ENCODE data around the gene OBSCN.

Gene OBSCN

DNA sequence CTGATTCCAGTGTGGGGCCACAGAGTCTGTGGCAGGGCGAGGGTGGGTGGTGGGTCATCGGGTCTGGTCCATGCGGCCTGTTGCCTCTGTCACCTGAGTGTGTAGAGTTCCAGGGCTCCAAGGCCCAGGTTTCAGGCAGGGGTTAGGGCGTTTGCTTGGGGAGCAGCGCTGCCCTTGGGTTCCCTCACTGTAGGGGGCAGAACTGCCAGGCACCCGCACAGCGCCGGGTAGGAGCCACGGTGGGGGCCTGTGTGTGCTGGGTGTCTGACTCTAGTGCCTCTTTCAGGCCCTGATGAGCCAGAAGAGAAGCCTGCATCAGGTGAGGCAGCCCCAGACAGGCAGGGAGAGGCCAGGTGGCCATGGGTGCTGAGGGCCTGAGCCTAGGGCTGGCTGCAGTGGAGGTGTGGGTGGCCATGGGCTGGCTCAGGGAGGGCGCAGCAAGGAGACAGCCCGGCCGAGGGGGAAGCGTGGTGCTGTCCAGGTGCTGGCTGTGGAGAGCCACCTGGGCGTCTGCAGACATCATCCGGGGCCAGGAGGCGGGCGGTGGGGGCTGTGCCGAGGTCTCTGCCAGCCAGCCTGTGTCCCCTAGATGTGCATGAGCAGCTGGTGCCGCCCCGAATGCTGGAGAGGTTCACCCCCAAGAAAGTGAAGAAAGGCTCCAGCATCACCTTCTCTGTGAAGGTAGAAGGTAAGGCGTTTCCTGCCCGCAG, 126.5 kb downstream of the OBSCN start:
- DNase-seq = no peak

GRCh38 chr1:228334954-228335353, 127.1 kb downstream of the OBSCN start:
- DNase-seq = no peak

- DNase-seq = no peak
Observed at GRCh38 chr1:228335406-228336307, 127.8 kb downstream of the OBSCN start.

- no peak for DNase-seq
Observed at GRCh38 chr1:228336308-228337030, 128.6 kb downstream of the OBSCN start.

DNA sequence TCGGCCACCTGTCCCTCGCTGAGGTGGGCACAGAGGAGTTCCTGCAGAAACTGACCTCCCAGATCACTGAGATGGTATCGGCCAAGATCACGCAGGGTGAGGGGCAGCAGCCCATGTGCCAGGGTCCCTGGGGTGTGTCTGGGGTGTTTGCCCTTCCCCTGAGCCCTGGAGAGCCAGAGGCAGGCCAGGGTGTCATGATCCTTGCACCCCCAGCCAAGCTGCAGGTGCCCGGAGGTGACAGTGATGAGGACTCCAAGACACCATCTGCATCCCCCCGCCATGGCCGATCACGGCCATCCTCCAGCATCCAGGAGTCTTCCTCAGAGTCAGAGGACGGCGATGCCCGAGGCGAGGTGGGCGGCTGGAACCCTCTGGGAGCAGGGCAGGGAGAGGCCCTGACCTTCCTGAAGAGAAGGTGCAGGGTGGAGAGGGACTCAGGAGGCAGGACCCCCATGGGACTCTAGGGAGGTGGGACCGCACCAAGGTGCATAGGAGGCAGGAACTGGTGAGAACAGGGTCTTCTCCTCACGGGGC, 129.3 kb downstream of the OBSCN start:
- DNase-seq = no peak

- DNase-seq = no peak
Observed at GRCh38 chr1:228337711-228338520, 130.1 kb downstream of the OBSCN start.

DNA sequence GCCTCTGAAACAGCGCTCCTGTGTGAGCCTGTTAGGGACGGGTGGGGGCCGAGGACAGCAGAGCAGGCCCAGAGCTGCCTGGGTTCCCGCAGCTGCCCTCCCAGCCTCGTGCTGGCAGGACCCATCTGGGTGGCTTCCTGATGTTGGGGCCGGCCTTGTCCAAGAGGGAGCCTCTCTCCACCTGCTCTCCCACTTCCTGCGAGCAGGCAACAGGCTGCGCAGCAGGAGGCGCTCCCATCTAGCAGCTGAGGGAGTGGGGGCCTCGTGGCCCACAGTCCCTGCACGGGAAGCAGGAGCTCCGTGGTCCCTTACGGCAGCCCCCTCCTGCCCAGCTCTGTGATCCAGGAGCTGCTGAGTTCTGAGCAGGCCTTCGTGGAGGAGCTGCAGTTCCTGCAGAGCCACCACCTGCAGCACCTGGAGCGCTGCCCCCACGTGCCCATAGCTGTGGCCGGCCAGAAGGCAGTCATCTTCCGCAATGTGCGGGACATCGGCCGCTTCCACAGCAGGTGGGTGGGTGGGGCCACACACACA, 130.7 kb downstream of the OBSCN start:
- no peak for DNase-seq

DNA sequence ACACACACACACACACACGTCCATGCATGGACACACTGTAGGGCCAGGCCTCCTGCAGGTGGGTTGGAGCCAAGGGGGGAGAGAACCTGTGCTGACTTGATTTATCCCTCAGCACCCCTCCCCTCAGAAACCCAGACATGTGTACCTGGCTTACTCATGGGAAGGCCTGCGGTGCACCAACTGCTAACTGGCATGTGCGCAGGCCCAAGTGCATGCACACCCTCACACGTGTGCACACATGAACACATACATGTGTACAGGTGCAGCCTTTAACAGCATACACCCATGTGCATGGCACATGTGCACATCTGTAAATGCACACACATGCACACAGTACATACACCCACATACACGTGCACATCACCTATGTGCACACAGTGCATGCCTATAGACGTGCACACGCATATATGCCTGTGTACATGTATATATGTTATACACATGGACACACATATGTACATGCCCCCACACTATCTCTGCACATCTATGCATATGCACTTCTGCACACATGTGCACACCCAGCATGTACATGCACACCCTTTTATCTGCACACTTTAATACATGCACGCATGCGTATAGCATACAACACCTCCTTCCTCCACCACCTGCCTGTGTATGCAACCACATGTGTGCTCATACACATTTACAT, 131.3 kb downstream of the OBSCN start:
- no peak for DNase-seq

GRCh38 chr1:228339766-228340685, 132.2 kb downstream of the OBSCN start:
- no peak for DNase-seq

- no peak for DNase-seq
Observed at GRCh38 chr1:228340686-228341449, 133.0 kb downstream of the OBSCN start.

GRCh38 chr1:228341450-228341813, 133.6 kb downstream of the OBSCN start:
- no peak for DNase-seq

DNA sequence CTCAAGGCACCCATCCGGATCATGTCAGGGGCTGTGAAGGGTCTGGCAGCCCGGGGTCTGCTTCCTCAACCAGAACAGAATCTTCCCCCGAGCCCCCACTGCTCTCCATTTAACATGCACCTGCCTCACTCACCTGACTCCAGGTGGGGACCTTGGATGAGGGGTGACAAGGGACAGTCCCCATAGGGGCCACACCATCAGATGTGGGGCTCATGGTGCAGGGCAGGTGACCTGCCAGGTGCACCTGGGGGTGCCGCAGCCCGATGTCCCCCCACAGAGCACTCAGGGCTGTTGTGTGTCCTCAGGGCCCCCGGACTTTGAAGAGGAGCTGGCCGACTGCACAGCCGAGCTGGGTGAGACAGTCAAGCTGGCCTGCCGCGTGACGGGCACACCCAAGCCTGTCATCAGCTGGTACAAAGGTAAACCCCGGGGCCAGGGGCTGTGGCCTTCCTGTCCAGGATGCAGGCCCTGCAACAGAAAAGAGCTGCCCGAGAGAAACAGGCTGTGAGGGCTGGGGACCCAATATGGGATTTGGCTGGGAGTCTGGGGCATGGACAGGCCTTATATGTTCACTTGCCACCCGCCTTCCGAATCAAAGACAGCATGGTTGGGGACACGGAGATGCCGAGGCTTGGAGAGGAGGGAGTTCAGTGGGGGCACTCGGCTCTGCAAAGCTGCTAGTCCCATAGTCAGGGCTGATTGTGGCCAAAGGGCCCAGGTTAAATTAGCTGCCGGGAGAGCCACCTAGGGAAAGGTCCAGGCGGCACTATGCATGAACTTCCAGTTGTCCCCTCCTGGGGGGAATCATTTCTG, 134.2 kb downstream of the OBSCN start:
- DNase-seq = no peak

GRCh38 chr1:228342627-228343190, 134.9 kb downstream of the OBSCN start:
- DNase-seq = no peak

DNA sequence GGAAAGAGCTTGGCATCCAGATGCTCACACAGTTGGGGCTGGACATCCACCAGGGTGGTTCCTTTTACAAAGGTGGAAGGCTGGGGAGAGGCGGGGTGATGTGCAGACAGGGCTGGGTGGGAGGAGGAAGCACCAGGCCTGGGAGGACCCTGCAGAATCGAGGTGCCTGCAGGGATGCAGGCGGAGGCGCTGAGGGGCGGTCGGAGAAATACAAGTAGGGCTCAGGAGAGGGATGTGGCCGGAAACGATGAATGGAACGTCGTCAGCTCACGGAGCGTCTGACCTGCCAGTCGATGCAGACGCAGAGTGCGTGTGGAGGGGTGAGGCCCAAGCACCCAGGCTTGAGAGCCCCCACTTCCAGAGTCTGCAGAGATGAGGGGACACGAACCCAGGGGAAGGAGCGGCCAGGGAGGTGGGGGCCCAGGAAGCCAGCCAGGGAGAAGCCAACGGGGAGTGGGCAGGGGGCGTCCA, 135.4 kb downstream of the OBSCN start:
- no peak for DNase-seq

GRCh38 chr1:228344631-228345072, 136.8 kb downstream of the OBSCN start:
- DNase-seq = no peak

DNA sequence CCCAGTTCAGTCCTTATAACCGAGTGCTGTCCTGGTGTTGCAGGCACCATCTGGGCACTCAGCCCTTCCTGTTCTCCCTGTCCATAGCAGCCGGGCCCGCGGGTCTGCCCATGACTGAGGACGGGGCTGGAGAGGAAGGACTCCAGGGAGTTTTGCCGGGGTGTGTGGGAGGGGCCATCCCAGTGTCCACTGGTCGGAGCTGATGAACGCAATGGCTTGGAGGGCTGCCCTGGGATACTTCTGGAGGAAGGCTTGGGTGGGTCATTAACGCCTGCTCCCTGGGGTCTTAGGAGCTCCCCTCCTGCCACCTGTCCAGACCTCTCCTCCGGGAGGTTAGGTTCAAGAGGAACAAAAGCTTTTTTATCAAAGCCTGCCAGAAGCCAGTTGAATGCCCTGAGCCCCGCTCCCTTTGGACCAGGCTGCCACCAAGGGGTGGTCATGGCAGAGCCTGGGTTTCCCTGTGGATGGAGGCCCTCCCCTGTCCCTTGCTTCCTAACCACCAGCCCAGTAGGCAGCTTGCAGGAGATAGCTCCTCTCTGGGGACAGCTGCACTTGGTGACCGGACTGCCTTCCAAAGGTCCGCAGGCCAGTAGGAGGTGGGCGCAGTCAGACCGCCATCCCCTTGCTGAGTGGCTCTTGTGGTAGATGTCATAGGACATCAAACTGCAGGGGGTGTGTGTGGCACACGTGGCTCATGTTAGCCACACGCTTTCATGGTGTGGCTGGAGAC, 137.5 kb downstream of the OBSCN start:
- no peak for DNase-seq

DNA sequence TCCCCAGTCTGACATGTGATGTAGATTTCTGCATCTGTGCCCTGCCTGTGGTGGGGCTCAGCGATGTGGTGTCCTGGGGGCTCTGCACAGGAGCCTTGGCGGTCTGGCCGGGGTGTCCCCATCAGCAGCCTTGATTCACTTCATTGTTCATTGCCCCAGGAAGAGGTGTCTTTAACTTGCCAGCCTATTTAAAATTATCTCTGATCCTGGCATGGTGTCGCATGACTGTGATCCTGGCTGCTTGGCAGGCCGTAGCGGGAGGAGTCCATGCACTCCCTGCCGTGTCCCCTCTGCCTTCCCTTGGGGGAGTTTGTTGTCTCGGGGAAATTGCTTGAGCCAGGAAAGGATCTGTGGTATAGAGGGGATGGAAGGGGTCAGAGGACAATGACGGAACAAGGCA, 138.9 kb downstream of the OBSCN start:
- no peak for DNase-seq

- DNase-seq = no peak
Observed at GRCh38 chr1:228347181-228347580, 139.3 kb downstream of the OBSCN start.
